ENCODE results near the gene ZSWIM5.

DNA sequence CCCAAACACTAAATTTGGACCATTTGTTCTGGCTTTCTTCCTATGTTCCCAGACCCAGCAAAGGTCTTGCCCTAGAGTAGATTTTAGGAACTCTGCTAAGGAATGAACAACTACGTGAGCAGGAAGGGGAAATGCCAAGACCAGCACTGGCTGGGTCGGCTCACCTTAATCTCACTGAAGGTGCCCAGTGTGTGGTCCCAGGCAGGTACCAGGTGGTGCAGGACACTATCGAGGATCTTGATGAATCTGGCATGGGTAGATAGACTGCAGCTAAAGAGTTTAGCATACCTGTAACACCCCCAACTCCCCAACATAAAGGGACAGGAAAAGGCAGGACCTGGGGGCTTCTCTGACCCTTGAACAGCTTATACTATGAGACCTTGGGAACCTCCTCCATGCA lies 198.3 kb downstream of the ZSWIM5 start:
- TF ChIP-seq, protein P1, sequence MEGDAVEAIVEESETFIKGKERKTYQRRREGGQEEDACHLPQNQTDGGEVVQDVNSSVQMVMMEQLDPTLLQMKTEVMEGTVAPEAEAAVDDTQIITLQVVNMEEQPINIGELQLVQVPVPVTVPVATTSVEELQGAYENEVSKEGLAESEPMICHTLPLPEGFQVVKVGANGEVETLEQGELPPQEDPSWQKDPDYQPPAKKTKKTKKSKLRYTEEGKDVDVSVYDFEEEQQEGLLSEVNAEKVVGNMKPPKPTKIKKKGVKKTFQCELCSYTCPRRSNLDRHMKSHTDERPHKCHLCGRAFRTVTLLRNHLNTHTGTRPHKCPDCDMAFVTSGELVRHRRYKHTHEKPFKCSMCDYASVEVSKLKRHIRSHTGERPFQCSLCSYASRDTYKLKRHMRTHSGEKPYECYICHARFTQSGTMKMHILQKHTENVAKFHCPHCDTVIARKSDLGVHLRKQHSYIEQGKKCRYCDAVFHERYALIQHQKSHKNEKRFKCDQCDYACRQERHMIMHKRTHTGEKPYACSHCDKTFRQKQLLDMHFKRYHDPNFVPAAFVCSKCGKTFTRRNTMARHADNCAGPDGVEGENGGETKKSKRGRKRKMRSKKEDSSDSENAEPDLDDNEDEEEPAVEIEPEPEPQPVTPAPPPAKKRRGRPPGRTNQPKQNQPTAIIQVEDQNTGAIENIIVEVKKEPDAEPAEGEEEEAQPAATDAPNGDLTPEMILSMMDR (IDR thresholded peaks at IDR 0.05; ENCODE audit: low read length): no peak
- no peak for TF ChIP-seq EZH2 (optimal IDR thresholded peaks at IDR 0.05; ENCODE audit: low read depth, low read length)
